ENCODE data around the gene ZNF575.

The ZNF575 gene

GRCh38 chr19:43495082-43495481, 37.9 kb upstream of the ZNF575 start:
- H3K4me3 ChIP-seq (IDR thresholded peaks at IDR 0.05; ENCODE audit: insufficient read depth, low read depth, low read length), result no peak overlapping the region
- H3K4me2 ChIP-seq, result no peak overlapping the region
- no peaks in the 10 kb centered on the region for H3K27me3 ChIP-seq (ENCODE audit: insufficient read depth, low read depth)
- no peak overlapping the region for H3K9ac ChIP-seq
- H4K20me1 ChIP-seq (ENCODE audit: insufficient read depth), result no peaks in the 10 kb centered on the region
- H3K79me2 ChIP-seq (ENCODE audit: insufficient read depth, low read depth), result no peaks in the 10 kb centered on the region
- H2AFZ ChIP-seq (ENCODE audit: low read depth), result no peak overlapping the region
- no peak overlapping the region for H3K27ac ChIP-seq
- H3K4me1 ChIP-seq (ENCODE audit: low read depth, poor library complexity, severe bottlenecking), result no peaks in the 10 kb centered on the region
- no peaks in the 10 kb centered on the region for H3K36me3 ChIP-seq (ENCODE audit: insufficient read depth)
- TF ChIP-seq CTCF (conservative IDR thresholded peaks at IDR 0.05; ENCODE audit: low read depth, low read length), result no peak

DNA sequence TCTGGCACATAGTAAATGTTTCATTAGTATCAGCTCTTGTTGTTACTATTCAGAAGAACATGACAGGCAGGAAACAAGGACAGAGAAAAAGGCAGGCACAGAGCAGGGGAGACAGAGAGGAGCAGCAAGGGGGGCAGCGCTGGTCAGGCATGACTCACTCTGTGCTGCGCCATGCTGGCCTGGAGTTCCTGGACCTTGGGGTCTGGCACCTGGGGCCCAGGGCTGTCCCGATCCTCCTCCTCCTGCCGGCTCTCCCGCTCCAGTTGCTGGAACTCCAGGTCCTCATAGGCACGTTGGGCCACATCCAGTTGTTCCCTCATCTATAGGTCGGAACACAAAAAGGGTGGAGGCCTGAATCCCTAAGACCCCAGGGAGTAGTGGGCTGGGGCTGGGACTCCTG, 36.0 kb upstream of the ZNF575 start:
- Histone ChIP-seq H4K20me1 (ENCODE audit: insufficient read depth) (no peaks in the 10 kb centered on the region), H2AFZ (ENCODE audit: low read depth) (no peak overlapping the region), H3K4me1 (ENCODE audit: low read depth, poor library complexity, severe bottlenecking) (no peaks in the 10 kb centered on the region), H3K27ac (no peak overlapping the region), H3K9ac (no peak overlapping the region), H3K4me2 (no peak overlapping the region), H3K4me3 (IDR thresholded peaks at IDR 0.05; ENCODE audit: insufficient read depth, low read depth, low read length) (no peak overlapping the region), H3K27me3 (ENCODE audit: insufficient read depth, low read depth) (no peaks in the 10 kb centered on the region), H3K79me2 (ENCODE audit: insufficient read depth, low read depth) (no peaks in the 10 kb centered on the region), H3K36me3 (ENCODE audit: insufficient read depth) (no peaks in the 10 kb centered on the region)
- TF ChIP-seq CTCF (conservative IDR thresholded peaks at IDR 0.05; ENCODE audit: low read depth, low read length), result no peak

DNA sequence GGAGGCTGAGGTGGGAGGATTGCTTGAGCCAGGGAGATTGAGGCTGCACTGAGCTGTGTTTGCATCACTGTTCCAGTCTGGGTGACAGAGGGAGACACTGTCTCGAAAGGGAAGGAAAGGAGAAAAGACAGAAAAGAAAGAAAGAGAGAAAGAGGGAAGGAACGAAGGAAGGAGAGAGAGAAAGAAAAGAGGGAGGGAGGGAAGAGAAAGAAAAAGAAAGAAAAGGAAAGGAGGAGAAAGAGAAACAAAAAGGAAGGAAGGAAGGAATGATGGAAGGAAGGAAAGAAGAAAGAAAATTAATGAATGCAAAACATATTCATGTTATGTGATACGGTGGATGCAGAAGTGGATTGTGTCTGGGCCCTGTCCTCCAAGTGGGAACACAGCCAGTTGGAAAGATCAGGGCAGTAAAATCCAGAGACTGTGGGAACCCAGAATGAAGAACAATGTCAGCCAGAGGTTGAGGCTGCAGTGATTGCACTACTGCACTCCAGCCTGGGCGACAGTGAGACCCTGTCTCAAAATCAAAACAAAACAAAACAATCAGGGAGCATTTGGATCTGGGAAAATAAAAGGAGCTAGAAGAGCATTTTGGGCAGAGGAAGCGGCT, 34.6 kb upstream of the ZNF575 start:
- Histone ChIP-seq H3K79me2 (ENCODE audit: insufficient read depth, low read depth) (no peaks in the 10 kb centered on the region), H3K4me1 (ENCODE audit: low read depth, poor library complexity, severe bottlenecking) (peaks cover 5% of the 10 kb centered on the region), H4K20me1 (ENCODE audit: insufficient read depth) (no peaks in the 10 kb centered on the region), H3K4me2 (no peak overlapping the region), H3K36me3 (ENCODE audit: insufficient read depth) (no peaks in the 10 kb centered on the region), H3K4me3 (IDR thresholded peaks at IDR 0.05; ENCODE audit: insufficient read depth, low read depth, low read length) (no peak overlapping the region), H2AFZ (ENCODE audit: low read depth) (no peak overlapping the region), H3K9ac (no peak overlapping the region), H3K27me3 (ENCODE audit: insufficient read depth, low read depth) (no peaks in the 10 kb centered on the region), H3K27ac (no peak overlapping the region)
- no peak for TF ChIP-seq CTCF (conservative IDR thresholded peaks at IDR 0.05; ENCODE audit: low read depth, low read length)

GRCh38 chr19:43499042-43499441, 33.9 kb upstream of the ZNF575 start:
- H2AFZ ChIP-seq (ENCODE audit: low read depth), result no peak overlapping the region
- no peaks in the 10 kb centered on the region for H3K36me3 ChIP-seq (ENCODE audit: insufficient read depth)
- H3K4me3 ChIP-seq (IDR thresholded peaks at IDR 0.05; ENCODE audit: insufficient read depth, low read depth, low read length), result no peak overlapping the region
- no peak overlapping the region for H3K9ac ChIP-seq
- peaks cover 6% of the 10 kb centered on the region for H3K4me1 ChIP-seq (ENCODE audit: low read depth, poor library complexity, severe bottlenecking)
- H3K27me3 ChIP-seq (ENCODE audit: insufficient read depth, low read depth), result no peaks in the 10 kb centered on the region
- H3K79me2 ChIP-seq (ENCODE audit: insufficient read depth, low read depth), result no peaks in the 10 kb centered on the region
- no peak overlapping the region for H3K4me2 ChIP-seq
- no peak overlapping the region for H3K27ac ChIP-seq
- no peak for TF ChIP-seq CTCF (conservative IDR thresholded peaks at IDR 0.05; ENCODE audit: low read depth, low read length)
- no peaks in the 10 kb centered on the region for H4K20me1 ChIP-seq (ENCODE audit: insufficient read depth)

All from KMS-11 (cell line).